ENCODE results near the gene GAL3ST2.

DNA sequence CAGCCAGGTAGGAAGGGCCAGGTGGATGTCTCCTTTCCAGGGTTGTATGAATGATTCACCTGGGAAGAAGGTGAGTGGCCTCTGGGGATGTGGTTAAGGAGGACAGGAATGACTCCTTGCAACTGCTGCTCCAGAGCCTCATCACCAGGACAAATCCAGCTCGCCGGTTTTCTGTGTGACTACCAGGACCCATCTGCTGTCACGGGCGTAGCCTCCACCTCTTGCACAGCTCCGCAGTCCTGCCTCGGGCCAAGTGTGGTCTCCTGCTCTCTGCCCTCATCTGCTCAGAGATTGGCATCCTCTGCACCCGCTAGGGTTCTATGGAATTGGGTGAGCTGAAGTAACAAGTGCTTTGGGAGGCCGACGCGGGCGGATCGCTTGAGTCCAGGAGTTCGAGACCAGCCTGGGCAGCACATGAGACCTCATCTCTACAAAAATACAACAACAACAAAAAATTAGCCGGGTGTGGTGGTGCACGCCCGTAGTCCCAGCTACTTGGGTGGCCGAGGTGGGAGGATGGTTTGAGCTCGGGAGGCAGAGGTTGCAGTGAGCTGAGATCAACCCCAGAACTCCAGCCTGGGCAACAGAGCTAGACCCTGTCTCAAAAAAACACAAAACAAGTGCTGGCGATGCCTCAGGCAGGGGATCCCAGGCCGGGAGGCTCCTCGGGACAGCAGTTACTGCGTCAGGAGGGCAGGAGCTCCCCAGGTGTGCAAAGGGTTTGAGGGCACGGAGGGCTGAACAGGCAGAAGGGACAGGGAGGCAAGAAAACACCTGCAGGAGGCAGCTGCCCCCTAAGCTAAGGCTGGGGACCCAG, 43.0 kb upstream of the GAL3ST2 start:
- TF ChIP-seq CTCF (IDR thresholded peaks at IDR 0.05) (no peak), POLR2A (IDR thresholded peaks at IDR 0.05) (no peak)
